HG02678 (cell line): ENCODE results near the gene PNPLA2.
A peak's percentile ranks its signal among the peaks of the same experiment; 100 is the strongest.

ENCODE experiments used
- ATAC-seq: cut with Tn5 transposase; IDR thresholded peaks from one replicate; pipeline ENCODE4 v1.9.1; 2021; ENCODE audit warnings: mild to moderate bottlenecking, moderate library complexity; ENCODE audit not compliant: unreplicated experiment

Gene PNPLA2

GRCh38 chr11:786235-787083 is 32.3 kb upstream of the PNPLA2 start:
- ATAC-seq: no peak

GRCh38 chr11:787084-787675 is 31.5 kb upstream of the PNPLA2 start:
- no peak for ATAC-seq

- no peak for ATAC-seq
Measured at GRCh38 chr11:788009-788640, 30.6 kb upstream of the PNPLA2 start.

GRCh38 chr11:788953-789940 is 29.5 kb upstream of the PNPLA2 start:
- no peak for ATAC-seq

- no peak for ATAC-seq
Measured at GRCh38 chr11:789943-790342, 28.8 kb upstream of the PNPLA2 start, which contains the start of gene CEND1. Gene CEND1, minus strand, starts transcription at chr11:790090. Its CDS starts 1,514 bp downstream, at chr11:788576.

GRCh38 chr11:790721-791564 is 27.8 kb upstream of the PNPLA2 start:
- ATAC-seq: no peak

- ATAC-seq: no peak
Measured at GRCh38 chr11:791658-792534, 26.8 kb upstream of the PNPLA2 start.

- ATAC-seq: no peak
Measured at GRCh38 chr11:792535-792821, 26.2 kb upstream of the PNPLA2 start.

- ATAC-seq: no peak
Measured at GRCh38 chr11:792873-793272, 25.8 kb upstream of the PNPLA2 start.

- ATAC-seq: no peak
Measured at GRCh38 chr11:793556-793955, 25.2 kb upstream of the PNPLA2 start.

- no peak for ATAC-seq
Measured at GRCh38 chr11:794013-794765, 24.5 kb upstream of the PNPLA2 start.

- no peak for ATAC-seq
Measured at GRCh38 chr11:794766-795633, 23.7 kb upstream of the PNPLA2 start.

- ATAC-seq: no peak
Measured at GRCh38 chr11:795634-796564, 22.8 kb upstream of the PNPLA2 start.

- no peak for ATAC-seq
Measured at GRCh38 chr11:796565-797295, 22.0 kb upstream of the PNPLA2 start.

- ATAC-seq: peak; percentile 39
Measured at GRCh38 chr11:797296-798092, 21.2 kb upstream of the PNPLA2 start.
